ENCODE measurements around the gene TYW1B.
"Not testable (repeated sequence)": the region's sequence is repeated elsewhere in the genome, so short reads cannot be mapped to it uniquely, and the experiment has no call there.

TYW1B gene

GRCh38 chr7:72546586-72547237, 281.3 kb downstream of the TYW1B start:
- not testable (repeated sequence) for DNase-seq

GRCh38 chr7:72544531-72544930, 283.5 kb downstream of the TYW1B start:
- not testable (repeated sequence) for DNase-seq

- no peak for DNase-seq
Observed at GRCh38 chr7:72540923-72541322, 287.1 kb downstream of the TYW1B start.

GRCh38 chr7:72540106-72540611, 287.8 kb downstream of the TYW1B start:
- DNase-seq: no peak

- no peak for DNase-seq
Observed at GRCh38 chr7:72539702-72540101, 288.3 kb downstream of the TYW1B start.

DNA sequence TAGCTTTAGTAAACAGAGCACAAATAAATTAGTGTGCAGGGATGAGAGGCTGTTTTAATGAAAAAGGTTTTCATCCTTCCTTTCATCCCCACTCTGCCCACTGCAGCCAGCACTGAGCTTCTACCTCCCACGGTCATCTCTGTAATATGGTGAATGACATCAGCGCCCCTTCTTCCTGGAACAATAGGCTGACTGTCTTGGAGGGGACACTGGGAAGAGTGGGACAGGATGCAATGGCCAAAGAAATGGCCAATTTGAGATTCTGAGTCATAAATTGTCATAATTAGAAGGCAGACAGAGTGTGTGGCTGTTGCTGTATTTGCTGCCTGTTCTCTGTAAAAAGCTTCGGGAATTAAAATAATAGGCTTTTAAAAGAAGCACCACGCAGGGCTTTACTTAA, 289.1 kb downstream of the TYW1B start:
- no peak for DNase-seq

- no peak for DNase-seq
Observed at GRCh38 chr7:72538147-72538546, 289.9 kb downstream of the TYW1B start.

- DNase-seq: not testable (repeated sequence)
Observed at GRCh38 chr7:72536038-72536437, 292.0 kb downstream of the TYW1B start.

DNA sequence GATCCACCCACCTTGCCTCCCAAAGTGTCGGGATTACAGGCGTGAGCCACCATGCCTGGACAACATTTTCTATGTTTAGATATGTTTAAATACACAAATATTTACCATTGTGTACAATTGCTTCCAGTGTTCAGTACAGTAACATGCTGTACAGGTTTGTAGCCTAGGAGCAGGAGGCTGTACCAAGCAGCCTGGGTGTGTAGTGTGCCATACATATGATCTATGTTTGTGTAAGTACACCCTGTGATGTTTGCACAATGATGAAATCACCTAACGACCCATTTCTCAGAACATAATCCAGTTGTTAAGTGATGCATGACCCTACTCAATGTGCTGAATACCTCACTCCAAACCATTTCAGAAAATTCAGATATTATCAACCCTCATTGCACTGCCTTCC, 297.0 kb downstream of the TYW1B start:
- DNase-seq: not testable (repeated sequence)
